Upper lobe of left lung (tissue), 6 donors: Measurements from ENCODE around the gene RAB11FIP4. TPM values are rescaled to one million over a fixed set of nuclear protein-coding genes. Genes with fewer than 3 reads are reported as not detected.

Source experiments
- ATAC-seq, 2 donors: fragments of 200-7000 bp; cut with Tn5 transposase; one replicate each; pipeline ENCODE4 v1.9.1; 2022; ENCODE audit warnings: mild to moderate bottlenecking in 2 of 2, moderate library complexity in 2 of 2; ENCODE audit not compliant: low FRiP score in 2 of 2
- DNase-seq, 2 donors: peaks; one replicate each; pipeline ENCODE4 v3.0.0-alpha.2; 2019 to 2020
- H3K27ac ChIP-seq, 4 donors: fragments of 200-600 bp; sonication (generic); one replicate each; pipeline ENCODE4 v1.5.1; 2016 to 2019
- H3K27me3 ChIP-seq, 4 donors: fragments of 200-600 bp; sonication (generic); one replicate each; pipeline ENCODE4 v1.5.1; 2017 to 2019
- H3K36me3 ChIP-seq, 4 donors: fragments of 200-600 bp; sonication (generic); one replicate each; pipeline ENCODE4 v1.5.1; 2016 to 2019
- H3K4me1 ChIP-seq, 4 donors: fragments of 200-600 bp; sonication (generic); one replicate each; pipeline ENCODE4 v1.5.1; 2018 to 2019
- H3K4me3 ChIP-seq, 4 donors: fragments of 200-600 bp; sonication (generic); one replicate each; pipeline ENCODE4 v1.5.1; 2017 to 2019; ENCODE audit warnings: mild to moderate bottlenecking in 2 of 4, moderate library complexity in 1 of 4
- H3K9me3 ChIP-seq, 4 donors: fragments of 200-600 bp; sonication (generic); one replicate each; pipeline ENCODE4 v1.5.1; 2018 to 2019
- EP300 ChIP-seq, 4 donors: sonication (generic); formaldehyde crosslinking; IDR thresholded peaks; one replicate each; pipeline ENCODE4 v1.5.1; 2017; ENCODE audit warnings: antibody characterized with exemption in 4 of 4, control low read depth in 2 of 4
- POLR2A ChIP-seq, 4 donors: fragments of 450-650 bp; IDR thresholded peaks; one replicate each; pipeline ENCODE4 v1.5.1; 2016 to 2017; ENCODE audit warnings: antibody characterized with exemption in 4 of 4, mild to moderate bottlenecking in 2 of 4
- POLR2AphosphoS5 ChIP-seq, 2 donors: sonication (generic); formaldehyde crosslinking; IDR thresholded peaks; one replicate each; pipeline ENCODE4 v1.5.1; 2017; ENCODE audit warnings: antibody characterized with exemption in 2 of 2
- WGBS, 2 donors: methylation state at CpG; one replicate each; pipeline ENCODE4 v1.1.5; 2017 to 2018; 5-methylcytosine and 5-hydroxymethylcytosine counted together
- total RNA-seq, 6 donors: library from RNA; depleted of rRNA in 4 of 6; stranded (reverse); fragments of >200 nt in 4 of 6; gene quantifications; one replicate each; pipeline versions ENCODE4 v1.1.0 to v1.2.1, GENCODE V29; 2016 to 2021
- TF ChIP-seq, protein P1 (sequence below), 6 experiments: fragments of 450-650 bp in 4 of 6; fragments of 200-600 bp in 2 of 6; sonication (generic) in 2 of 6; IDR thresholded peaks; one replicate each; pipeline ENCODE4 v1.5.1; 2016 to 2019; ENCODE audit warnings: antibody characterized with exemption in 6 of 6
- donor health status: DM: no; HTN: no; CAD: no; lungs with moderate emphysema.
- donor health status: DM: no; HTN: yes; CAD: no; lungs with severe emphysema.

The RAB11FIP4 gene
- total RNA-seq, 6 donors from 2014 or later, result 15.2 to 36.1 (median 23.3) TPM

DNA sequence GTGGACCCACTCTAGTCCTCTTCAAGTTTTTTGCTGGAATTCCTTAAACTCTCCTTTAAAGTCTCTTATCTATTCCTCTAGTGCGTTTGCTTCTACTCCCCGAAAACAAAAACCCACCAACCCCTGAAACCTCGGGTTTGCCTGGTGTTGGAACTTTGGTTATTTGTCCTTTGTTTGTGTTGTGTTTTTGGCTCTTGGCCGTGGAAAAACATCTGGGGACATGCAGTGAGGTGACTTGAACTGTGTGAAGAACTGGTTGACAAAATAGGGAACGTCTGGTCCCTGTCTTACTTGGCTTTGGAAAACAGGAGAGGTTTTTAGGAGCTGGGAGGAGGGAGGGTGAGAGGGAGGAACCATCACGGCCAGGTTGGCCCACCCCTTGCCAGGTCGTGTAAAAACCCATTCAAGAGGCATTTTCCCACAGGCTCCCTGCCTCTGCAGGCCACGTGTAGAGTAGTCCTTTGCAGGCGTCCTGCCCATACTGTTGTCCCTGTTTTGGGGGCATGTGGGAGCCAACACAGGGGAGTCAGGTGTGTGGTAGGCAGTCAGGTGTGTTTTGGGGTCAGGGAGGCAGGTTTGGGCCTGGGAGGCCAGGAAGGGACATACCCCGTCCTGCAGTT lies 169.3 kb downstream of the RAB11FIP4 start:
- Histone ChIP-seq H3K27ac (peak overlapping the region; percentile 12 to 92 (median 90)), H3K9me3 (no peaks in the 10 kb centered on the region), H3K36me3 (no peaks in the 10 kb centered on the region), H3K27me3 (peaks cover 0 to 5% (median 0%) of the 10 kb centered on the region in 4 donors), H3K4me1 (peaks cover 37 to 62% (median 46%) of the 10 kb centered on the region in 4 donors), H3K4me3 (peak overlapping the region in 3 of 4 donors; percentile 73 to 75 (median 74))
- no peak for DNase-seq
- no peak for ATAC-seq
- WGBS, 2 donors, result 65 to 67% methylated on average over 9 to 10 of the region's 10 CpGs
- TF ChIP-seq POLR2A (IDR thresholded peaks at IDR 0.05) (no peak), POLR2AphosphoS5 (IDR thresholded peaks at IDR 0.05) (no peak), EP300 (IDR thresholded peaks at IDR 0.05) (no peak)
- TF ChIP-seq, protein P1, sequence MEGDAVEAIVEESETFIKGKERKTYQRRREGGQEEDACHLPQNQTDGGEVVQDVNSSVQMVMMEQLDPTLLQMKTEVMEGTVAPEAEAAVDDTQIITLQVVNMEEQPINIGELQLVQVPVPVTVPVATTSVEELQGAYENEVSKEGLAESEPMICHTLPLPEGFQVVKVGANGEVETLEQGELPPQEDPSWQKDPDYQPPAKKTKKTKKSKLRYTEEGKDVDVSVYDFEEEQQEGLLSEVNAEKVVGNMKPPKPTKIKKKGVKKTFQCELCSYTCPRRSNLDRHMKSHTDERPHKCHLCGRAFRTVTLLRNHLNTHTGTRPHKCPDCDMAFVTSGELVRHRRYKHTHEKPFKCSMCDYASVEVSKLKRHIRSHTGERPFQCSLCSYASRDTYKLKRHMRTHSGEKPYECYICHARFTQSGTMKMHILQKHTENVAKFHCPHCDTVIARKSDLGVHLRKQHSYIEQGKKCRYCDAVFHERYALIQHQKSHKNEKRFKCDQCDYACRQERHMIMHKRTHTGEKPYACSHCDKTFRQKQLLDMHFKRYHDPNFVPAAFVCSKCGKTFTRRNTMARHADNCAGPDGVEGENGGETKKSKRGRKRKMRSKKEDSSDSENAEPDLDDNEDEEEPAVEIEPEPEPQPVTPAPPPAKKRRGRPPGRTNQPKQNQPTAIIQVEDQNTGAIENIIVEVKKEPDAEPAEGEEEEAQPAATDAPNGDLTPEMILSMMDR (IDR thresholded peaks at IDR 0.05), result no peak

GRCh38 chr17:31561469-31562375 lies 170.2 kb downstream of the RAB11FIP4 start:
- H3K4me3 ChIP-seq, result no peak overlapping the region
- H3K9me3 ChIP-seq, result no peaks in the 10 kb centered on the region
- H3K27ac ChIP-seq, result peak overlapping the region in 2 of 4 donors; percentile 91 to 92
- TF ChIP-seq, protein P1 (IDR thresholded peaks at IDR 0.05), result no peak
- no peak for TF ChIP-seq EP300 (IDR thresholded peaks at IDR 0.05)
- TF ChIP-seq POLR2AphosphoS5 (IDR thresholded peaks at IDR 0.05), result no peak
- no peak for TF ChIP-seq POLR2A (IDR thresholded peaks at IDR 0.05)
- no peaks in the 10 kb centered on the region for H3K36me3 ChIP-seq
- WGBS, 2 donors, result 44 to 50% methylated on average over 9 of the region's 9 CpGs
- peaks cover 37 to 64% (median 47%) of the 10 kb centered on the region in 4 donors for H3K4me1 ChIP-seq
- DNase-seq (no peak), ATAC-seq (no peak)
- peaks cover 0 to 5% (median 0%) of the 10 kb centered on the region in 4 donors for H3K27me3 ChIP-seq

DNA sequence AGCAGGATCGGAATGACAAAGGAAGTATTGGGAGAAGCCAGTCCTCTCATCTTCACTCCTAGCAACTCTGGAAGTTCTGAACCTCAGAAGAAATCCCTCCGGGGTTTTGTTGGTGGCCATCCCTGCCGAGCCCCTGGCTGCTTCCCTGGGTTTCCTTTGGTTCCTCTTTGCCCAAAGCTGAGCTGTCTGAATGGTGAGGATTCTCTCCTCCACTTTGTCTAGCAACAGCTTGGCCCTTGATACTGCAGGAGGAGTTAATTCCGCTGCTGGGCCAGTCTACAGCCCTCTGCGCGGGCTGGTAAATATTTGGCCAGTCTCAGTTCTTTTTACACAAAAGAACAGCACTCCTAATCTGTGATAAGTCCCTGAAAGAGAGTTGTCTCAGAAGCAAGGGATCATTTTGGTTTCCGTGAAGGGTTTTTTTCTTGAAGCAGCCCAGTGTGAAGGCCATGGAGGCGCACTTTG lies 170.9 kb downstream of the RAB11FIP4 start:
- WGBS, 2 donors, result 67 to 78% methylated on average over 8 of the region's 8 CpGs
- Histone ChIP-seq H3K36me3 (no peaks in the 10 kb centered on the region), H3K4me3 (no peak overlapping the region), H3K27me3 (peaks cover 0 to 5% (median 0%) of the 10 kb centered on the region in 4 donors), H3K9me3 (no peaks in the 10 kb centered on the region), H3K27ac (peak overlapping the region in 1 of 4 donors; percentile 91), H3K4me1 (peaks cover 37 to 69% (median 50%) of the 10 kb centered on the region in 4 donors)
- TF ChIP-seq, protein P1 (IDR thresholded peaks at IDR 0.05), result no peak
- TF ChIP-seq POLR2A (IDR thresholded peaks at IDR 0.05), result no peak
- TF ChIP-seq EP300 (IDR thresholded peaks at IDR 0.05), result no peak
- ATAC-seq (no peak), DNase-seq (no peak)

DNA sequence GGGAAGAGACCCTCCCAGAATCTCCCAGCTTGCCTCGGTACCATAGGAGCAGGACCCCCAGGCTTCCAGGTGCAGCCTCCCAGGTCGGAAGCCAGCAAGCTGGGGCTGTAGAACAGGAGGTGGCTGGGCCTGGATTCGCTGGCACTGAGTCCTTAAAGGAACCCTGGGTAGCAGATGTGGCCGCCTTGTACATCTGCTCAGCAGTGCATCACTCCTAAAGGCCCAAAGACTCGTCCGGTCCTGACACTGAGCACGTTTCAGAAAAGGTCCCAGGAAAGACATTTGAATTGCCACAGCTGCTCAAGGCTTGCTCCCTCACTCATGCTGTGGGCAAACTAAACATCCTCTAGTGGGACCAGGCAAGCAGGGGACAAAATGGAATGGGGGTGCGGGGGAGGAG lies 172.8 kb downstream of the RAB11FIP4 start:
- H3K4me1 ChIP-seq, result peaks cover 41 to 71% (median 55%) of the 10 kb centered on the region in 4 donors
- WGBS, 2 donors, result 88% methylated on average over 4 to 8 of the region's 8 CpGs
- no peak overlapping the region for H3K4me3 ChIP-seq
- H3K36me3 ChIP-seq, result no peaks in the 10 kb centered on the region
- no peak for DNase-seq
- no peak for ATAC-seq
- TF ChIP-seq POLR2A (IDR thresholded peaks at IDR 0.05) (no peak), EP300 (IDR thresholded peaks at IDR 0.05) (no peak), POLR2AphosphoS5 (IDR thresholded peaks at IDR 0.05) (no peak)
- TF ChIP-seq, protein P1 (IDR thresholded peaks at IDR 0.05), result no peak
- H3K9me3 ChIP-seq, result no peaks in the 10 kb centered on the region
- H3K27ac ChIP-seq, result peak overlapping the region in 3 of 4 donors; percentile 20 to 52 (median 42)
- peaks cover 0 to 5% (median 0%) of the 10 kb centered on the region in 4 donors for H3K27me3 ChIP-seq
